MG63 (cell line): ENCODE measurements around the gene SLA2. TPM values are rescaled to one million over a fixed set of nuclear protein-coding genes. Genes with fewer than 3 reads are reported as not detected.
"Not testable (repeated sequence)": the region's sequence is repeated elsewhere in the genome, so short reads cannot be mapped to it uniquely, and the experiment has no call there.

Source experiments
- DNase-seq: peaks from one replicate; pipeline ENCODE4 v3.0.0-alpha.2; 2020
- H3K27me3 ChIP-seq: fragments of 250-450 bp; sonication (Bioruptor Pico); 2 replicates; pipeline ENCODE4 v1.5.1; 2020; ENCODE audit warnings: mild to moderate bottlenecking, moderate library complexity
- H3K36me3 ChIP-seq: fragments of 250-450 bp; sonication (Bioruptor Pico); 2 replicates; pipeline ENCODE4 v1.5.1; 2020; ENCODE audit warnings: mild to moderate bottlenecking, moderate library complexity
- H3K4me3 ChIP-seq: fragments of 250-450 bp; sonication (Bioruptor Pico); 2 replicates; pipeline ENCODE4 v1.5.1; 2020; ENCODE audit warnings: mild to moderate bottlenecking, moderate library complexity
- H3K9me3 ChIP-seq: fragments of 250-450 bp; sonication (Bioruptor Pico); 2 replicates; pipeline ENCODE4 v1.5.1; 2020; ENCODE audit warnings: mild to moderate bottlenecking, moderate library complexity
- total RNA-seq: library from RNA; depleted of rRNA; stranded (reverse); fragments of >200 nt; shearing (Covaris generic); gene quantifications from 2 replicates; pipeline ENCODE4 v1.2.3, GENCODE V29; 2014; ENCODE audit warnings: low replicate concordance; rRNA removed

Gene SLA2
- total RNA-seq, 1 experiment from 2014 or later = not detected

- Histone ChIP-seq H3K27me3 (no peaks in the 10 kb centered on the region), H3K36me3 (peaks cover 4% of the 10 kb centered on the region), H3K9me3 (no peaks in the 10 kb centered on the region), H3K4me3 (peak within 1 kb of the TSS; percentile 78)
- DNase-seq = peak; percentile 91
These were observed 72.7 kb downstream of the SLA2 start, which contains the start of gene TGIF2 for GRCh38 chr20:36573103-36573797. Gene TGIF2 (plus strand): TSS chr20:36573597. CDS start chr20:36578775, 5,178 bp downstream.

- peak; percentile 7 for DNase-seq
- H3K27me3 ChIP-seq = no peaks in the 10 kb centered on the region
These were observed 73.3 kb downstream of the SLA2 start for GRCh38 chr20:36572701-36573102.

GRCh38 chr20:36571564-36572504 is 74.2 kb downstream of the SLA2 start:
- no peaks in the 10 kb centered on the region for H3K9me3 ChIP-seq
- no peak overlapping the region for H3K4me3 ChIP-seq

More at GRCh38 chr20:36572701-36573102, 73.3 kb downstream of the SLA2 start:
- H3K4me3 ChIP-seq = peak overlapping the region; percentile 78
- no peaks in the 10 kb centered on the region for H3K9me3 ChIP-seq
- H3K36me3 ChIP-seq = peaks cover 2% of the 10 kb centered on the region

GRCh38 chr20:36569847-36570429 is 76.1 kb downstream of the SLA2 start:
- Histone ChIP-seq H3K27me3 (no peaks in the 10 kb centered on the region), H3K36me3 (no peaks in the 10 kb centered on the region), H3K4me3 (no peak overlapping the region), H3K9me3 (peaks cover 7% of the 10 kb centered on the region; the same call in 1 of the 2 replicates)
- DNase-seq = peak; percentile 79

More at GRCh38 chr20:36571564-36572504, 74.2 kb downstream of the SLA2 start:
- Histone ChIP-seq H3K36me3 (no peaks in the 10 kb centered on the region; the same call in 1 of the 2 replicates), H3K27me3 (no peaks in the 10 kb centered on the region)
- no peak for DNase-seq

GRCh38 chr20:36565520-36565919 is 80.5 kb downstream of the SLA2 start:
- H3K9me3 ChIP-seq = peaks cover 8% of the 10 kb centered on the region; the same call in 1 of the 2 replicates
- DNase-seq = no peak
- no peaks in the 10 kb centered on the region for H3K36me3 ChIP-seq
- no peak overlapping the region for H3K4me3 ChIP-seq
- no peaks in the 10 kb centered on the region for H3K27me3 ChIP-seq

- H3K9me3 ChIP-seq, H3K36me3 ChIP-seq, DNase-seq, H3K27me3 ChIP-seq, H3K4me3 ChIP-seq: not testable (repeated sequence)
These were observed 81.3 kb downstream of the SLA2 start for GRCh38 chr20:36564726-36565121.

GRCh38 chr20:36564078-36564725 is 81.8 kb downstream of the SLA2 start:
- not testable (repeated sequence) for H3K27me3 ChIP-seq, H3K4me3 ChIP-seq, H3K9me3 ChIP-seq, H3K36me3 ChIP-seq, DNase-seq

- H3K9me3 ChIP-seq = peaks cover 8% of the 10 kb centered on the region; the same call in 1 of the 2 replicates
- H3K4me3 ChIP-seq = no peak overlapping the region
- DNase-seq = no peak
- no peaks in the 10 kb centered on the region for H3K27me3 ChIP-seq
- no peaks in the 10 kb centered on the region for H3K36me3 ChIP-seq
These were observed 82.6 kb downstream of the SLA2 start for GRCh38 chr20:36563374-36563773.

- peaks cover 8% of the 10 kb centered on the region; the same call in 1 of the 2 replicates for H3K9me3 ChIP-seq
- no peak overlapping the region for H3K4me3 ChIP-seq
- DNase-seq = no peak
- H3K27me3 ChIP-seq = no peaks in the 10 kb centered on the region
- H3K36me3 ChIP-seq = no peaks in the 10 kb centered on the region
These were observed 83.3 kb downstream of the SLA2 start for GRCh38 chr20:36562724-36563123.

Other genes starting within 250 kb of the SLA2 start
- gene MYL9, start 104.7 kb downstream of the SLA2 start, total RNA-seq = 1.3 TPM in 1 of 2 replicates, not detected in the other
- 16.3 and 18.5 TPM in 2 replicates for gene TGIF2, start 72.6 kb downstream of the SLA2 start, total RNA-seq
- gene RAB5IF, start 40.4 kb downstream of the SLA2 start, total RNA-seq = 259 and 278 TPM in 2 replicates
- 56.3 and 59.5 TPM in 2 replicates for gene NDRG3, start 99.9 kb upstream of the SLA2 start, total RNA-seq
- 36.0 and 52.2 TPM in 2 replicates for gene DSN1, start 127.6 kb upstream of the SLA2 start, total RNA-seq
- not detected in 2 replicates for gene TLDC2, start 229.9 kb upstream of the SLA2 start, total RNA-seq